Neuronal stem cell (in vitro differentiated cells): ENCODE results near the gene UBE2S.

Experiments
- DNase-seq: peaks from one replicate; pipeline ENCODE4 v3.0.0-alpha.2; 2013; ENCODE audit warnings: low spot score
- H2AFZ ChIP-seq: one replicate; pipeline ENCODE4 v1.6.1; 2013; ENCODE audit warnings: mild to moderate bottlenecking, low read length, inconsistent platforms
- H2AK5ac ChIP-seq: 2 replicates; pipeline ENCODE4 v1.6.1; 2013; ENCODE audit warnings: low read depth, mild to moderate bottlenecking, inconsistent platforms, low read length, moderate library complexity, mixed read lengths
- H2BK120ac ChIP-seq: 2 replicates; pipeline ENCODE4 v1.6.1; 2013; ENCODE audit warnings: low read depth, mild to moderate bottlenecking, inconsistent platforms, low read length, moderate library complexity, mixed read lengths
- H2BK12ac ChIP-seq: one replicate; pipeline ENCODE4 v1.6.1; 2013; ENCODE audit warnings: low read length, inconsistent platforms
- H2BK15ac ChIP-seq: 2 replicates; pipeline ENCODE4 v1.6.1; 2013; ENCODE audit warnings: mild to moderate bottlenecking, low read length, inconsistent platforms, mixed read lengths
- H2BK5ac ChIP-seq: one replicate; pipeline ENCODE4 v1.6.1; 2013; ENCODE audit warnings: inconsistent platforms, mild to moderate bottlenecking, low read length, moderate library complexity
- H3K14ac ChIP-seq: one replicate; pipeline ENCODE4 v1.6.1; 2013; ENCODE audit warnings: low read length, inconsistent platforms
- H3K18ac ChIP-seq: 2 replicates; pipeline ENCODE4 v1.6.1; 2013; ENCODE audit warnings: low read length, inconsistent platforms
- H3K23ac ChIP-seq: 2 replicates; pipeline ENCODE4 v1.6.1; 2013; ENCODE audit warnings: low read depth, mild to moderate bottlenecking, mixed read lengths, low read length, inconsistent platforms; ENCODE audit not compliant: poor library complexity
- H3K27ac ChIP-seq: replicated peaks from 3 replicates; pipeline ENCODE4 v1.5.1; 2013; ENCODE audit warnings: low read length, inconsistent platforms
- H3K27me3 ChIP-seq, 3 experiments: 2 replicates each; pipeline ENCODE4 v1.6.1; 2013; ENCODE audit warnings: low read length in 3 of 3, mild to moderate bottlenecking in 2 of 3, inconsistent platforms in 1 of 3, low read depth in 1 of 3, mixed read lengths in 1 of 3, moderate library complexity in 1 of 3; ENCODE audit not compliant: control insufficient read depth in 3 of 3, insufficient read depth in 3 of 3
- H3K36me3 ChIP-seq, 2 donors: replicated peaks in 1 of 2; 2 replicates each; pipeline ENCODE4 v1.6.1; 2013; ENCODE audit warnings: low read length in 2 of 2; ENCODE audit not compliant: control insufficient read depth in 2 of 2, insufficient read depth in 2 of 2
- H3K4ac ChIP-seq: 2 replicates; pipeline ENCODE4 v1.6.1; 2013; ENCODE audit warnings: inconsistent platforms, mild to moderate bottlenecking, low read length, moderate library complexity
- H3K4me1 ChIP-seq, 2 donors: 1 replicate in 1 of 2; 2 replicates in 1 of 2; pipeline ENCODE4 v1.6.1; 2013; ENCODE audit warnings: low read length in 2 of 2, low read depth in 1 of 2; ENCODE audit not compliant: control insufficient read depth in 2 of 2, insufficient read depth in 1 of 2
- H3K4me2 ChIP-seq: one replicate; pipeline ENCODE4 v1.6.1; 2013; ENCODE audit warnings: mild to moderate bottlenecking, low read length, inconsistent platforms; ENCODE audit not compliant: insufficient read depth, poor library complexity, severe bottlenecking
- H3K4me3 ChIP-seq, 2 donors: 2 replicates each; pipeline ENCODE4 v1.5.1; 2013; ENCODE audit warnings: low read length in 2 of 2, mild to moderate bottlenecking in 2 of 2, inconsistent platforms in 1 of 2, moderate library complexity in 1 of 2
- H3K79me1 ChIP-seq: one replicate; pipeline ENCODE4 v1.6.1; 2013; ENCODE audit warnings: low read depth, mild to moderate bottlenecking, inconsistent platforms, low read length, moderate library complexity
- H3K9ac ChIP-seq: one replicate; pipeline ENCODE4 v1.6.1; 2013; ENCODE audit warnings: mild to moderate bottlenecking, low read depth, low read length, inconsistent platforms; ENCODE audit not compliant: poor library complexity
- H3K9me3 ChIP-seq, 2 donors: replicated peaks in 1 of 2; 2 replicates each; pipeline versions ENCODE3 to v1.6.1; 2013; ENCODE audit warnings: low read length in 2 of 2, mild to moderate bottlenecking in 2 of 2, inconsistent platforms in 1 of 2, low read depth in 1 of 2, mixed read lengths in 1 of 2, moderate library complexity in 1 of 2; ENCODE audit not compliant: control insufficient read depth in 2 of 2, insufficient read depth in 1 of 2
- H4K8ac ChIP-seq: one replicate; pipeline ENCODE4 v1.6.1; 2013; ENCODE audit warnings: low read depth, mild to moderate bottlenecking, inconsistent platforms, low read length, moderate library complexity
- H4K91ac ChIP-seq: one replicate; pipeline ENCODE4 v1.6.1; 2013; ENCODE audit warnings: low read length, low read depth, mild to moderate bottlenecking, inconsistent platforms; ENCODE audit not compliant: poor library complexity
- WGBS, 2 donors: extraction: QIAGEN DNeasy Blood & Tissue Kit; methylation state at CpG; one replicate each; pipeline ENCODE4 v1.1.7; 2013; ENCODE audit warnings: missing lambda C conversion rate in 2 of 2, mixed read lengths in 1 of 2; ENCODE audit not compliant: insufficient read length in 2 of 2, insufficient replicate concordance in 1 of 2; ENCODE audit errors: extremely low coverage in 2 of 2; 5-methylcytosine and 5-hydroxymethylcytosine counted together

Gene UBE2S

GRCh38 chr19:55391702-55392615 is 15.6 kb downstream of the UBE2S start:
- no CpG with 5 or more reads among the region's 18 CpGs for whole genome bisulfite sequencing, 2 donors
- Histone ChIP-seq H2BK120ac (no peak overlapping the region), H3K4me3 (no peak overlapping the region), H2BK5ac (no peak overlapping the region), H3K18ac (no peak overlapping the region), H4K91ac (no peak overlapping the region), H3K27ac (peak overlapping the region; percentile 43), H4K8ac (no peak overlapping the region), H3K4me2 (no peak overlapping the region), H2BK12ac (no peak overlapping the region), H3K4ac (no peak overlapping the region), H3K4me1 (peaks cover 21 to 31% of the 10 kb centered on the region in 2 donors), H2AK5ac (no peak overlapping the region), H3K27me3 (no peaks in the 10 kb centered on the region), H3K79me1 (peaks cover 19% of the 10 kb centered on the region), H2BK15ac (no peak overlapping the region), H3K36me3 (peaks cover 43 to 51% of the 10 kb centered on the region in 2 donors), H3K9ac (no peak overlapping the region), H3K9me3 (no peaks in the 10 kb centered on the region), H3K23ac (no peak overlapping the region), H3K14ac (no peak overlapping the region), H2AFZ (no peak overlapping the region)
- no peak for DNase-seq

GRCh38 chr19:55391191-55391670 is 16.4 kb downstream of the UBE2S start:
- Histone ChIP-seq H2BK5ac (no peak overlapping the region), H3K18ac (no peak overlapping the region), H4K8ac (no peak overlapping the region), H2AK5ac (no peak overlapping the region), H3K79me1 (peaks cover 24% of the 10 kb centered on the region), H2BK15ac (no peak overlapping the region), H4K91ac (no peak overlapping the region), H3K9ac (peak overlapping the region; percentile 9), H3K9me3 (no peaks in the 10 kb centered on the region), H3K4me3 (no peak overlapping the region), H3K27ac (no peak overlapping the region), H3K4ac (no peak overlapping the region), H3K23ac (peak overlapping the region; percentile 17), H3K4me1 (peaks cover 28 to 35% of the 10 kb centered on the region in 2 donors), H2BK120ac (no peak overlapping the region), H2BK12ac (peak overlapping the region; percentile 50), H3K4me2 (no peak overlapping the region), H3K27me3 (no peaks in the 10 kb centered on the region), H3K14ac (no peak overlapping the region), H2AFZ (no peak overlapping the region), H3K36me3 (peaks cover 44 to 57% of the 10 kb centered on the region in 2 donors)
- DNase-seq: no peak
- no CpG with 5 or more reads among the region's 12 CpGs for WGBS, 2 donors

- no peaks in the 10 kb centered on the region for H3K27me3 ChIP-seq
- no peak for DNase-seq
These were observed 17.1 kb downstream of the UBE2S start for GRCh38 chr19:55390461-55390880.

More at GRCh38 chr19:55390461-55390880, 17.1 kb downstream of the UBE2S start:
- H2AFZ ChIP-seq: no peak overlapping the region
- H3K79me1 ChIP-seq: peaks cover 26% of the 10 kb centered on the region
- H3K36me3 ChIP-seq: peaks cover 44 to 57% of the 10 kb centered on the region in 2 donors
- peaks cover 28 to 35% of the 10 kb centered on the region in 2 donors for H3K4me1 ChIP-seq
- H3K27ac ChIP-seq: peak overlapping the region; percentile 6
- peak overlapping the region; percentile 70 for H3K9ac ChIP-seq
- H2BK12ac ChIP-seq: no peak overlapping the region
- no peak overlapping the region for H2BK5ac ChIP-seq
- H3K18ac ChIP-seq: peak overlapping the region; percentile 71
- H3K4me3 ChIP-seq: no peak overlapping the region
- no peak overlapping the region for H3K4me2 ChIP-seq
- H3K23ac ChIP-seq: peak overlapping the region; percentile 92
- no peak overlapping the region for H3K14ac ChIP-seq
- H4K8ac ChIP-seq: no peak overlapping the region
- no peaks in the 10 kb centered on the region for H3K9me3 ChIP-seq
- no peak overlapping the region for H2BK15ac ChIP-seq
- WGBS, 2 donors: no CpG with 5 or more reads among the region's 7 CpGs
- no peak overlapping the region for H2BK120ac ChIP-seq
- H2AK5ac ChIP-seq: peak overlapping the region; percentile 56
- H4K91ac ChIP-seq: no peak overlapping the region
- H3K4ac ChIP-seq: no peak overlapping the region
